ENCODE results near the gene VARS1.
A peak's percentile ranks its signal among the peaks of the same experiment; 100 is the strongest.
"Not testable (repeated sequence)": the region's sequence is repeated elsewhere in the genome, so short reads cannot be mapped to it uniquely, and the experiment has no call there.

Gene VARS1

GRCh38 chr6:31821301-31822035 is 25.9 kb upstream of the VARS1 start:
- peak; percentile 31 for DNase-seq

GRCh38 chr6:31820399-31820798 is 24.8 kb upstream of the VARS1 start:
- not testable (repeated sequence) for DNase-seq

GRCh38 chr6:31819871-31820299 is 24.3 kb upstream of the VARS1 start:
- no peak for DNase-seq

- not testable (repeated sequence) for DNase-seq
Observed at GRCh38 chr6:31817929-31818511, 22.5 kb upstream of the VARS1 start.

DNA sequence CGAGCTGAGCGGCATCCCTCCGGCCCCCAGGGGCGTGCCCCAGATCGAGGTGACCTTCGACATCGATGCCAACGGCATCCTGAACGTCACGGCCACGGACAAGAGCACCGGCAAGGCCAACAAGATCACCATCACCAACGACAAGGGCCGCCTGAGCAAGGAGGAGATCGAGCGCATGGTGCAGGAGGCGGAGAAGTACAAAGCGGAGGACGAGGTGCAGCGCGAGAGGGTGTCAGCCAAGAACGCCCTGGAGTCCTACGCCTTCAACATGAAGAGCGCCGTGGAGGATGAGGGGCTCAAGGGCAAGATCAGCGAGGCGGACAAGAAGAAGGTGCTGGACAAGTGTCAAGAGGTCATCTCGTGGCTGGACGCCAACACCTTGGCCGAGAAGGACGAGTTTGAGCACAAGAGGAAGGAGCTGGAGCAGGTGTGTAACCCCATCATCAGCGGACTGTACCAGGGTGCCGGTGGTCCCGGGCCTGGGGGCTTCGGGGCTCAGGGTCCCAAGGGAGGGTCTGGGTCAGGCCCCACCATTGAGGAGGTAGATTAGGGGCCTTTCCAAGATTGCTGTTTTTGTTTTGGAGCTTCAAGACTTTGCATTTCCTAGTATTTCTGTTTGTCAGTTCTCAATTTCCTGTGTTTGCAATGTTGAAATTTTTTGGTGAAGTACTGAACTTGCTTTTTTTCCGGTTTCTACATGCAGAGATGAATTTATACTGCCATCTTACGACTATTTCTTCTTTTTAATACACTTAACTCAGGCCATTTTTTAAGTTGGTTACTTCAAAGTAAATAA is 21.8 kb upstream of the VARS1 start:
- DNase-seq = not testable (repeated sequence)

GRCh38 chr6:31815025-31815838 is 19.7 kb upstream of the VARS1 start, which contains the start of the genes HSPA1A and HSPA1L:
HSPA1A (plus strand) TSS chr6:31815543; CDS start chr6:31815757, 214 bp downstream.
HSPA1L (minus strand) TSS chr6:31815283; CDS start chr6:31811972, 3,311 bp downstream.
- DNase-seq = peak; percentile 68

GRCh38 chr6:31814677-31815024 is 19.1 kb upstream of the VARS1 start:
- DNase-seq = peak; percentile 78

GRCh38 chr6:31813465-31813849 is 17.9 kb upstream of the VARS1 start:
- DNase-seq = no peak

- DNase-seq = no peak
Observed at GRCh38 chr6:31811645-31812044, 16.1 kb upstream of the VARS1 start.

GRCh38 chr6:31808599-31808998 is 13.0 kb upstream of the VARS1 start:
- not testable (repeated sequence) for DNase-seq

- peak; percentile 87 for DNase-seq
Observed at GRCh38 chr6:31806470-31807272, 11.1 kb upstream of the VARS1 start, which contains the start of gene LSM2. LSM2 (minus strand) TSS chr6:31806966; CDS start chr6:31806757, 209 bp downstream.

GRCh38 chr6:31805939-31806469 is 10.5 kb upstream of the VARS1 start:
- no peak for DNase-seq

DNA sequence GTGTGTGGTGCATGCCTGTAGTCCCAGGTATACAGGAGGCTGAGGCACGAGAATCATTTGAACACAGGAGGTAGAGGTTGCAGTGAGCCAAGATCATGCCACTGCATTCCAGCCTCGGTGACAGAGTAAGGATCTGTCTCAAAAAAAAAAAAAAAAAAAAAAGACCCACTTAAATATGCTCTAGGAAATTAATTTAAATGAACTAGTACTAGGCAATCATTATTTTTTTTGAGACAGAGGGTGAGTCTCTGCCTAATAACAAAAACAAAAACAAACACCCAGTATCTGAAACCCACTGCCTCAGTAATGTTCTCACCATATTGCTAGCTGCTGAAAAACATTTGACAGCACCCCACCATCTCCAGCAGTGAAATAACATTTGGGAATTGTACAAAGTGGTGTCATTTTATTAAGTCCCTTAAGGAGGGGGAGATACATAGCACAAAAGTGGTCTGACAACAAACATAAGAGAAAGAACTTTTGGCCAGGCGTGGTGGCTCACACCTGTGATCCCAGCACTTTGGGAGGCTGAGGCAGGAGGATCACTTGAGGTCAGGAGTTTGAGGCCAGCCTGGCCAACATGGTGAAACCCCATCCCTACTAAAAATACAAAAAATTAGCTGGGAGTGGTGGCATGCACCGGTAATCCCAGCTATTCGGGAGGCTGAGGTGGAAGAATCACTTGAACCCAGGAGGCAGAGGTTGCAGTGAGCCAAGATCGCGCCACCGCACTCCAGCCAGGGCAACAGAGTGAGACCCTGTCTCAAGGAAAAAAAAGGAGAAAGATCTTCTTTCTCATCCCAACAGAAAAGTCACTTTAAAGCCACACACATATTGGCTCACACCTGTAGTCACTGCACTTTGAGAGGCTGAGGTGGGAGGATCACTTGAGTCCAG is 5.7 kb upstream of the VARS1 start:
- DNase-seq = not testable (repeated sequence)

DNA sequence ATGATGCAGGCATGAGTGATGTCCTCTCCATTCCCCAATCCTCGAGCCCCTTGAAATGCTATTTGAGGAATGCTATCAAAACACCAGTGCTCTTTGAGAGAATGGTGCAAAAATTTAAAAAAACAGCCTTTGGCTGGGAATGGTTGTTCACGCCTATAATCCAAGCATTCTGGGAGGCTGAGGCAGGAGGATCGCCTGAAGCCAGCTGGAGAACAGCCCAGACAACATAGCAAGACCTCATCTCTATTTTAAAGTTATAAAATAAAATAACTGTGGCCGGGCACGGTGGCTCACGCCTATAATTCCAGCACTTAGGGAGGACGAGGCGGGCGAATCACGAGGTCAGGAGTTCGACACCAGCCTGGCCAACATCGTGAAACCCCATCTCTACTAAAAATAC is 4.2 kb upstream of the VARS1 start:
- no peak for DNase-seq

- DNase-seq = no peak
Observed at GRCh38 chr6:31797588-31797987, 2.0 kb upstream of the VARS1 start.

- no peak for DNase-seq
Observed at GRCh38 chr6:31796993-31797385, 1.4 kb upstream of the VARS1 start.

GRCh38 chr6:31794866-31795615 is 511 bp downstream of the VARS1 start:
- peak; percentile 25 for DNase-seq

DNA sequence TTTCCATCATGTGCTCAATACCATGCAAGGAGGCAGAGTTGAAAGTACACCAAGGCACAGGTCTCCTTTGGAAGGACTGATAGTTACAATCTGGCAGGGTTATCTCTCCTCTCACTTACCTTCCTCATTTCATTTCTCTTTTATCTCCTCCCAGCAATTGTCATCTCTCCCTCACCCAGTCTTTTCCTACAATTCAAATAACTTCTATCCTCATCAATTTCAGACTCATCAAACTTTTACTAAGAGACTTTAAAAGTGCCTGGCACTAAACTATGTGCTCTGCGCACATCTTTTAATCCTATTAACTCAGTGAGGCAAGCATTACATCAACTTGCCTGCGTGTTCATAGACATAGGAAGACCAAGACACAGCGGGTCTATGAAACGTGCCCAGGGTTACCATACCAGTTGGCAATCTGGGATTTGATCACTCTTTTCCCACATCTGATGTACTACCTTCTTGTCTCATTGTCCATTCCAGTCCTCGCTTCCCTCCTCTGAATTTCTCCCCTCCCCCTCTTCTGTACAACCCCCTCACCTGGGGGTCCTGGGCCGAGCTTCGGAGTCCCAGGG is 1.2 kb downstream of the VARS1 start:
- DNase-seq = no peak

- DNase-seq = not testable (repeated sequence)
Observed at GRCh38 chr6:31793927-31794245, 1.7 kb downstream of the VARS1 start.

Data from NCI-H1694 treated with DMSO at 0.1 percent for 48 hours (cell line).